ENCODE data around the gene VEGFD. TPM values are rescaled to one million over a fixed set of nuclear protein-coding genes. Genes with fewer than 3 reads are reported as not detected.

Gene VEGFD
- polyA plus RNA-seq, 1 experiment = 0.43 TPM

- DNase-seq (ENCODE audit: low read depth, low spot score) = no peak
- H3K27me3 ChIP-seq (ENCODE audit: control insufficient read depth, insufficient read depth, low read length) = no peaks in the 10 kb centered on the region
- no peak overlapping the region for H3K4me3 ChIP-seq (ENCODE audit: low read depth, low read length)
- ChIA-PET POLR2A (no interaction called here), CTCF (interaction anchor here (0.8 to 2.0 kb wide), 2 partner anchors 18 to 105 kb away, joined by 3 to 5 read pairs; no protein-coding TSS in a partner anchor)
- TF ChIP-seq, protein P1, sequence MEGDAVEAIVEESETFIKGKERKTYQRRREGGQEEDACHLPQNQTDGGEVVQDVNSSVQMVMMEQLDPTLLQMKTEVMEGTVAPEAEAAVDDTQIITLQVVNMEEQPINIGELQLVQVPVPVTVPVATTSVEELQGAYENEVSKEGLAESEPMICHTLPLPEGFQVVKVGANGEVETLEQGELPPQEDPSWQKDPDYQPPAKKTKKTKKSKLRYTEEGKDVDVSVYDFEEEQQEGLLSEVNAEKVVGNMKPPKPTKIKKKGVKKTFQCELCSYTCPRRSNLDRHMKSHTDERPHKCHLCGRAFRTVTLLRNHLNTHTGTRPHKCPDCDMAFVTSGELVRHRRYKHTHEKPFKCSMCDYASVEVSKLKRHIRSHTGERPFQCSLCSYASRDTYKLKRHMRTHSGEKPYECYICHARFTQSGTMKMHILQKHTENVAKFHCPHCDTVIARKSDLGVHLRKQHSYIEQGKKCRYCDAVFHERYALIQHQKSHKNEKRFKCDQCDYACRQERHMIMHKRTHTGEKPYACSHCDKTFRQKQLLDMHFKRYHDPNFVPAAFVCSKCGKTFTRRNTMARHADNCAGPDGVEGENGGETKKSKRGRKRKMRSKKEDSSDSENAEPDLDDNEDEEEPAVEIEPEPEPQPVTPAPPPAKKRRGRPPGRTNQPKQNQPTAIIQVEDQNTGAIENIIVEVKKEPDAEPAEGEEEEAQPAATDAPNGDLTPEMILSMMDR (IDR thresholded peaks at IDR 0.05; ENCODE audit: low read depth, low read length) = no peak
- no peaks in the 10 kb centered on the region for H3K9me3 ChIP-seq (ENCODE audit: control insufficient read depth, insufficient read depth, low read length)
- H3K27ac ChIP-seq (ENCODE audit: low read depth, low read length) = no peak overlapping the region
These were observed 17.5 kb downstream of the VEGFD start for GRCh38 chrX:15366506-15367352.

DNA sequence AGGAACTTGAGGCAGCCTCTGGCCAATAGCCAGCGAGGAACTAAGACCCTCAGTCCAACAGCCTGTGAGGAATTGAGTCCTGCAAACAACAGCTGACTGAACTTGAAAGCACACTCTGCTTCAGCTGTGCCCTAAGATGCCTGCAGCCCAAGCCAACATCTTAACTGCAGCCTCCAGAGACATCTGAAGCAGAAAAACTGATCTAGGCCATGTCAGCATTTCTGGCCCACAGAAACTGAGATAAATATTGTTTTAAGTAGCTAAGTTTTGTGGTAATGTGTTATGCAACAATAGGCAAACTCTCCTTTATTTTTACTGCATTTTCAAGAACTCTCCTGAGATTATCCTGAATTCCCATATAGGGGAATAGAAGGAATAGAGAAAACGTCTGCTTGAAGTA, 24.5 kb downstream of the VEGFD start:
- ChIA-PET POLR2A (no interaction called here), CTCF (interaction anchor here (0.6 to 1.2 kb wide), 2 partner anchors 14 to 16 kb away, joined by 3 read pairs; no protein-coding TSS in a partner anchor)
- H3K9me3 ChIP-seq (ENCODE audit: control insufficient read depth, insufficient read depth, low read length) = no peaks in the 10 kb centered on the region
- no peak for DNase-seq (ENCODE audit: low read depth, low spot score)
- TF ChIP-seq, protein P1 (IDR thresholded peaks at IDR 0.05; ENCODE audit: low read depth, low read length) = no peak
- no peak overlapping the region for H3K27ac ChIP-seq (ENCODE audit: low read depth, low read length)
- H3K4me3 ChIP-seq (ENCODE audit: low read depth, low read length) = no peak overlapping the region
- no peaks in the 10 kb centered on the region for H3K27me3 ChIP-seq (ENCODE audit: control insufficient read depth, insufficient read depth, low read length)

DNA sequence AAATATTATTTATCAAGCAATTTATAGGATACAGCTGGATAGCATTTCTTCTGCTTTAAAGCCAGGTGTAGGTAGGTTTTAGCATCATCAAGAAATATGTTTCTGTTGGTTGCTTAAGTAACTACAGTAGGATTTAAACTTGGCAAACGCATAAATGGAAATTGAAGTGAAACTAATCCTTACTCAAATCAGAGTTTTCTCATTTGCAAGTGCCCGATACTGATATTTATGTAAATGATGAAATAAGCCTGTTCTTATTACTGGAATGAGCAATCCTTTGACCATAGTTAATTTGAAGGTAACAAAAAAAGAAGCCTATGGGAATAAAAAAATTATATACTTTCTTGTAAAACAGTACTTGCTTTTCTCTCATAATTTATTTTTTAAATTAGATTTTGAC, 25.7 kb downstream of the VEGFD start:
- TF ChIP-seq, protein P1 (IDR thresholded peaks at IDR 0.05; ENCODE audit: low read depth, low read length) = no peak
- Histone ChIP-seq H3K4me3 (ENCODE audit: low read depth, low read length) (no peak overlapping the region), H3K27me3 (ENCODE audit: control insufficient read depth, insufficient read depth, low read length) (no peaks in the 10 kb centered on the region), H3K9me3 (ENCODE audit: control insufficient read depth, insufficient read depth, low read length) (no peaks in the 10 kb centered on the region), H3K27ac (ENCODE audit: low read depth, low read length) (no peak overlapping the region)
- CTCF ChIA-PET = interaction anchor here (1.2 to 1.3 kb wide), 2 partner anchors 10 to 15 kb away, joined by 3 read pairs; no protein-coding TSS in a partner anchor
- POLR2A ChIA-PET = no interaction called here
- DNase-seq (ENCODE audit: low read depth, low spot score) = no peak

GRCh38 chrX:15356444-15356843, 27.8 kb downstream of the VEGFD start:
- CTCF ChIA-PET = interaction anchor here (1.0 to 1.2 kb wide), 2 partner anchors 81 to 112 kb away, joined by 3 to 5 read pairs; no protein-coding TSS in a partner anchor
- no peak overlapping the region for H3K27ac ChIP-seq (ENCODE audit: low read depth, low read length)
- peak; percentile 30 for DNase-seq (ENCODE audit: low read depth, low spot score)
- H3K27me3 ChIP-seq (ENCODE audit: control insufficient read depth, insufficient read depth, low read length) = no peaks in the 10 kb centered on the region
- no peaks in the 10 kb centered on the region for H3K9me3 ChIP-seq (ENCODE audit: control insufficient read depth, insufficient read depth, low read length)
- H3K4me3 ChIP-seq (ENCODE audit: low read depth, low read length) = no peak overlapping the region
- TF ChIP-seq, protein P1 (IDR thresholded peaks at IDR 0.05; ENCODE audit: low read depth, low read length) = no peak
- POLR2A ChIA-PET = no interaction called here
